NB4 (cell line): ENCODE results near the gene EXOC6B.

Source experiments
- CTCF ChIP-seq: IDR thresholded peaks from one replicate; pipeline ENCODE4 v1.5.1; 2012; ENCODE audit warnings: low read depth, low read length
- POLR2A ChIP-seq: IDR thresholded peaks from 2 replicates; pipeline ENCODE4 v1.6.1; 2011; ENCODE audit warnings: mild to moderate bottlenecking; ENCODE audit not compliant: insufficient read length; ENCODE audit errors: extremely low read depth

- TF ChIP-seq CTCF: no peak
- TF ChIP-seq POLR2A: no peak
These were observed 674.9 kb downstream of the EXOC6B start for GRCh38 chr2:72150861-72151356.
